8988T (cell line): ENCODE measurements around the gene GRK6.

ENCODE experiments used
- DNase-seq: peaks from one replicate; pipeline ENCODE4 v3.0.0; 2011

The GRK6 gene

GRCh38 chr5:177427211-177427822, 841 bp downstream of the GRK6 start:
- no peak for DNase-seq

GRCh38 chr5:177427919-177428573, 1.6 kb downstream of the GRK6 start:
- no peak for DNase-seq

- no peak for DNase-seq
Observed at GRCh38 chr5:177428574-177429217, 2.2 kb downstream of the GRK6 start.

- no peak for DNase-seq
Observed at GRCh38 chr5:177429248-177430040, 3.0 kb downstream of the GRK6 start.

- DNase-seq, result no peak
Observed at GRCh38 chr5:177430140-177430951, 3.9 kb downstream of the GRK6 start.

- DNase-seq, result no peak
Observed at GRCh38 chr5:177430972-177431316, 4.5 kb downstream of the GRK6 start.

- DNase-seq, result no peak
Observed at GRCh38 chr5:177431317-177432142, 5.1 kb downstream of the GRK6 start.

- no peak for DNase-seq
Observed at GRCh38 chr5:177432143-177432838, 5.8 kb downstream of the GRK6 start.

- DNase-seq, result no peak
Observed at GRCh38 chr5:177432839-177433657, 6.6 kb downstream of the GRK6 start.

GRCh38 chr5:177433658-177434217, 7.3 kb downstream of the GRK6 start:
- DNase-seq, result no peak

GRCh38 chr5:177434437-177434836, 8.0 kb downstream of the GRK6 start:
- DNase-seq, result peak; percentile 23

GRCh38 chr5:177434942-177435738, 8.7 kb downstream of the GRK6 start:
- DNase-seq, result no peak

- no peak for DNase-seq
Observed at GRCh38 chr5:177435847-177436536, 9.5 kb downstream of the GRK6 start.

GRCh38 chr5:177437623-177438022, 11.1 kb downstream of the GRK6 start:
- DNase-seq, result peak; percentile 7

- DNase-seq, result peak; percentile 13
Observed at GRCh38 chr5:177438468-177438867, 12.0 kb downstream of the GRK6 start.

GRCh38 chr5:177439518-177440053, 13.1 kb downstream of the GRK6 start:
- no peak for DNase-seq

- DNase-seq, result peak; percentile 16
Observed at GRCh38 chr5:177440211-177440989, 13.9 kb downstream of the GRK6 start.
